HG02759 (cell line): ENCODE measurements around the gene WDR27.
"Not testable (repeated sequence)": the region's sequence is repeated elsewhere in the genome, so short reads cannot be mapped to it uniquely, and the experiment has no call there.

Experiments used
- ATAC-seq: cut with Tn5 transposase; IDR thresholded peaks from one replicate; pipeline ENCODE4 v1.9.1; 2021; ENCODE audit warnings: mild to moderate bottlenecking, moderate library complexity; ENCODE audit not compliant: unreplicated experiment

WDR27 gene

GRCh38 chr6:169618526-169619490, 83.0 kb downstream of the WDR27 start:
- ATAC-seq: no peak

DNA sequence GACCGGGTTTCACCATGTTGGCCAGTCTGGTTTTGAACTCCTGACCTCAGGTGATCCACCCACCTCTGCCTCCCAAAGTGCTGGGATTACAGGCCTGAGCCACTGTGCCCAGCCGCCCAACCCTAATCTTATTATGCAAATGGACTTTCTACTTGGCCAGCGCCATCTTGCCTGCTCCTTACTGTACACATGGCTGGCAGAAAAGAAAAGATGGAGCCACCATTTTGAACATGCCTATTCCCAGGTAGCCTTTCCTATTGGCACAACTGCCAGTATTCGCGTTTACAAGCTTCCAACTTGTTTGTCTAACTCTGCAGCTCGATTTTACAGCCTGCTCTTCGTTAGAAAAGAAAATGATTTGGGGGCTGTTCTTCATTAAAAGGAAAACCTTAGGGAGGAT, 84.3 kb downstream of the WDR27 start:
- no peak for ATAC-seq

DNA sequence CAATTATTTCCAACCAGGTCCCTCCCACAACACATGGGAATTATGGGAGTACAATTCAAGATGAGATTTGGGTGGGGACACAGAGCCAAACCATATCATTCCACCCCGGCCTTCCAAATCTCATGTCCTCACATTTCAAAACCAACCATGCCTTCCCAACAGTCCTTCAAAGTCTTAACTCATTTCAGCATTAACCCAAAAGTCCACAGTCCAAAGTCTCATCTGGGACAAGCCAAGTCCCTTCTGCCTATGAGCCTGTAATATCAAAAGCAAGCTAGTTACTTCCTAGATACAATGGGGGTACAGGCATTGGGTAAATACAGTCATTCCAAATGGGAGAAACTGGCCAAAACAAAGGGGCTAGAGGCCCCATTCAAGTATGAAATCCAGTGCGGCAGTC, 93.2 kb downstream of the WDR27 start:
- not testable (repeated sequence) for ATAC-seq

GRCh38 chr6:169604076-169604475, 97.8 kb downstream of the WDR27 start:
- no peak for ATAC-seq

GRCh38 chr6:169601129-169601528, 100.7 kb downstream of the WDR27 start:
- ATAC-seq: not testable (repeated sequence)

DNA sequence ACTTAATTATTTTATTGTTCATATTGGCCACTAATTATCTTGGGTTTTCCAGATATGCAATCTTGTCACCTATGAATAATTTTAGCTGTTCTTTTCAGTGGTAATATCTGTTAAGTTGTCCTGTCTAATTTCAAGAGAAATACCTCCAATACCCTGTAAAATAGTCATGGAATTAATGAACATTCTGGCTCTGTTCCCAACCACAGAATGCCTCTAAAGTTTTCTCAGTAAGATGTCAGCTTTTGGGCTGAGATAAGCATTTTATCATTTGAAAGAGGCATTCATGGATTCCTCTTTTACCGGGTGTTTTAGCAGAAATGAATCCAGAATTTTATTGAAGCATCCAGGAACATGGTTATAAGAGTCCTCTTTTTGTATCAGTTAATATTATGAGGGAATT, 109.3 kb downstream of the WDR27 start:
- no peak for ATAC-seq

DNA sequence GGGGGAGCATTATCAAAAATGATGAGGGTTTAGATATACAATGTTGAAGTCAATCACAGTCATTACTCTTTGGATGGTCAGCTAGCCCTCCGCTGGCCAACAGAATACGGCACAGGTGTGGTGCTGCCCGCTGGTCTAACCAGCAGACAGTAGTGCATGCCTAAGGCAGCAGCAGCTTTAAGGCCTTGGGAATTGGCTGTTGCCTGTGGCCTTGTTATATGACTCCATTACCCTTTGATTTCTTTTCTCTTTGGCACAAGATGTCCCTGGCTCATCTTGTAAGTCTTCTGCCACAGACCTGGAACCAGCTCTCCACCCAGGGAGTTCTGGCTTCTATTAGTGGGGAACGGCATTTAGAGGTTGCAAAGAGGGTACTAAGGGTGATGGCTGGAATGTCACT, 110.2 kb downstream of the WDR27 start:
- no peak for ATAC-seq

GRCh38 chr6:169590376-169590939, 111.4 kb downstream of the WDR27 start:
- ATAC-seq: no peak

DNA sequence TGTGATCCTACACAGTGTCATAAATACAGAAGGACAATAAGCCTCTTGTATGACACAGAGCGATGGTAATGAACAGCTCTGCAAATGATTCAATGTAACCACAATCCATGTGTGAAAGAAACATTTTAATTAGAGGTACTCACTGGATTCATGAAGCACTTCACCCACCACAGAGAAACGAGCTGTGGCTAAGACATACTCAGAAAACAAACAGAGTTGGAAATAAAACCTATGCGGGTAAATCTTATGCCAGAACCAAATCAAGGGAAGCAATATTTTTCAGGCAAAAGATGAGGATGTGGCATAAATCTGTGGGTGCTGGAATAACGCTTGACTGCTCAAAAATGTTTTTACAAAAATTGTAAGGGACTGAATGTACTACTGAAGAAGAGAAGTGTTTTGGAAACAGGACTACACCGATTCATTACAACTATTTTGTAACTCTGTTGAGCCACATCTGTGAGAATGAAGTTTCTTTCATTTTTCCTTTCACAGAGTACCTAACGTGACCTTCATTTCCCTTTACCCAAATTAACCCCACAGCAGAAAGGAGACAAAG, 112.1 kb downstream of the WDR27 start:
- peak; percentile 70 for ATAC-seq

DNA sequence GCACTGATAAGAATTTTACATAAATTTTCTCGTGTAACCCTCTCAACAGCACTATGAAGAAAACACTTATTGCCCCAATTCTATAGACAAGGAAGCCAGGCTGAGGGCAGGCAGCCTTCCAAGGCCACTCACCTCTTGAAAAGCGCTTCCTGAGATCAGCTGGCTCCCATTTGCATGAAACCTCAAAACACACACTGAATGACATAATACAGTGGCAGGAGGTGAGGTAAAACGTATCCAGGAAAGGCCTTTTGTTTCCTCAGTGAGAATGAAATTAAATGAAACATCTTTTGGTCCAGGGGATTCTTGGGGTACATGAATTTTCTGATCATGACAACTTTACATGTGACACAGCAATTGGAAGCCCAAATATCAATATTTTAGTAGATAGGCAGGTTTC, 112.5 kb downstream of the WDR27 start:
- ATAC-seq: peak; percentile 80

- ATAC-seq: no peak
Observed at GRCh38 chr6:169587975-169588374, 113.9 kb downstream of the WDR27 start.

DNA sequence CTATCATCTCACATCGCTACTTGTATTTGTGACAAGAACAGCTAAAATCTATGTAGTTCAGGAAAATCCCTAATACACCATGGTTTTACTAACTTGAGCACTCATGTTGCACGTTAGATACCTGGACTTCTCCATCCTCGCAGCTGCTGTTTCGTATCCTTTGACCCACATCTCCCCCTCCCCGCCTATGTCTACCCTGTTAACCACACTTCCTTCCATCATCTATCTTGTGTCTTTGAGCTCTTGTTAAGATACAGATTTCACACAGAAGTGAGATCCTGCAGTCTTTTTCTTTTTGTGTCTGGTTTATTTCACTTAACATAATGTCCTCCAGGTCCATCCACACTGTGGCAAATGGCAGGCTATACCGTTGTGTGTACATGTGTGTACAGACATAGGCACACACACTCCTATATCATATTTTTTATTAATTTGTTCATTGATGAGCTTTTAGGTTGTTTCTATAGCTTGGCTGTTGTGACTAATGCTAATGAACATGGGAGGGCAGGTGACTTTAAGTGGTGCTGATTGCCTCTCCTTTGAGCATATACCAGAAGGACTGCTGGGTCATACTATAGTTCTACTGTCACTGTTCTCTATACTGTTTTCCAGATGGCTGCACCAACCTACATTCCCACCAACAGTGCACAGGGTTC, 117.8 kb downstream of the WDR27 start:
- ATAC-seq: no peak

- ATAC-seq: no peak
Observed at GRCh38 chr6:169579407-169580111, 122.3 kb downstream of the WDR27 start.

- ATAC-seq: no peak
Observed at GRCh38 chr6:169577974-169578373, 123.9 kb downstream of the WDR27 start.

GRCh38 chr6:169577236-169577635, 124.6 kb downstream of the WDR27 start:
- no peak for ATAC-seq

GRCh38 chr6:169575821-169576220, 126.0 kb downstream of the WDR27 start:
- ATAC-seq: no peak

- ATAC-seq: no peak
Observed at GRCh38 chr6:169575365-169575764, 126.5 kb downstream of the WDR27 start.

DNA sequence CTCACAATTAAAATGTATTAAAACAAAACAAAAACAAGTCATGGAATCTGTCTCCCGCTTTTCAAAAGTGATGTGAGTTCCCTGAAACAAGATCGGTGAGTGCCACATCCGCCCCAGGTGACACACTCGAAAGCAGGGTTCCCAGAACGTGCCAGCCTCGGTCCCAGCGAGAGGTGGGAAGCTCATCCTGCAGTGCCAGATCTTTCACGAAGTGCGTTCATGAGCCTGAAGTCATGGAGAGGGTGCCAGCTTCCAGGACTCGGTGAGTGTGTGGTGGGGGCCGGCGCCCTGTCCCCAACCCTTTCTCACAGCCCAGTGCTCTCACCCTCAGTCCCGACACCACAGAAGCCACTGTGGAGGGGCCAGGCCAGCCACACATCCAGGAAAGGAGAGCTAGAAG, 127.4 kb downstream of the WDR27 start:
- no peak for ATAC-seq

DNA sequence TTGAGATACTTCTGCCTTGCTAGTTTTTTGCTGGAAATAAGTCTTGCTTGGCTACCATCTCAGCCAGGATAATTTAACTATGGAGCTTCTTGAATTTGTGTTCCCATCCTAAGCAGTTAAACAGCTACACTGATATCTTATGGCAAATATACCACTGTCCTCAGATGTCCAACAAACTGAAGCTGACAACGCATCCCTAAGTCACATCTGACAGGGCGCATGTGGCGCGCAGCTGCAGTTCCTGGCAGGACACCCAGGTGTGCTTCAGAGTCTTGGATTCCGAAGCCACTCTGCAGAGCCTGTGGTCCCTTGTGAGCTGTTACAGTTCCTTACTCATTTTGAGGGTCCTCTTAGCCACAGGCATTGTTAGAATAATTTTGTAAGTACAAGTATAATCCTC, 127.9 kb downstream of the WDR27 start:
- no peak for ATAC-seq

DNA sequence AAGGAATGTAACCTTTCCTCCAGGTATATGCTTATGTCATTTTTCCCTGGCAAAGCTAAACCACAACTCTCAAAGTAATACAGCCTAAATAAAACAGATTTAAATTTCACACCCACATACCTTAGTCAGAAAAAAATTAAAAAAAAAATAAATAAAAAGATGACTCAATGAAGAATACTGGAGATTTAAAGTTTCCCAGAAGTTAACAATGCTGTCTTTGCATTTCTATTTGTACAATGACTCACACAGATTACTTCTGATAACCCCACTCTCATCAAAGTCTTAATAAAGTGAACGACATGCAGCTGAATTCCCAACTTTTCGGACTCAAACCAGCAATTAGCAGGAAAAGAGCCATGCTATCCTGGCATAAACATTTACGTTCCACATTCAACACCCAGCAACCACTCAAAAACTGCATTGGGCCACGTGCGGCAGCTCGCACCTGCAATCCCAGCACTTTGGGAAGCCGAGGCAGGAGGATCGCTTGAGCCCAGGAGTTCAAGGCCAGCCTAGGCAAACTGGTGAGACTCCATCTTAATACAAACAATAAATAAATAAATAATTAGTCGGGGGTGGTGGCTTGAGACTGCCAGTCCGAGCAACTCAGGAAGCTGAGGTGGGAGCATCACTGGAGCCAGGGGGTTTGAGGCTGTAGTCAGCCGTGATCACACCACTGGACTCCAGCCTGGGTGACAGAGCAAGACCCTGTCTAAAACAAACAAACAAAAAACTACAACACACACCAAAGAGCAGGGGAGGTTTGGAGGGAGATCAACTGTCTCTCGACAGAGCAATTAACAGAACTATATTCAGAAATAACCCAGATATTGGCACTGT, 130.5 kb downstream of the WDR27 start:
- ATAC-seq: no peak
